ENCODE measurements around the gene HECTD4. TPM values are rescaled to one million over a fixed set of nuclear protein-coding genes. Genes with fewer than 3 reads are reported as not detected.

Gene HECTD4
- total RNA-seq, 1 donor from 2014 or later = 47.9 TPM

DNA sequence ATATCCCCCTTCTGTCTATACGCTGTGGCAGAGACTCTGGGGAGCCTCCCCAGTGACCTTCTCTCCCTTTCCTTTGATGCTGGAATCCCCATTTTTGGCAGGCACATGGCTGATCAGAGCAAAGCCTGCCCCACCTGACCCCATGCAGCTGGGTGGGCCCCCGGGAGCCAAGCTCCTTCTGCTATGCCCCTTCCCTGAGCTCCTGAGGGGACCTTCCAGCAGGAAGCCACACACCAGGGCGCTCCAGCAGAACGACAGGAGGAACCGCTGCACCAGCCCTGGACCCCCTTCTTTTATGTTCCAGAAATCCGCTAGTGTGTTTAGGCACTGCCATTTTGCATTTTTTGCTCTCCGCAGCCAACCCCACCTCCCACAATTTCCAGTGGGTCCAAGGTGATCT is 212.3 kb downstream of the HECTD4 start:
- H3K36me3 Mint-ChIP-seq (ENCODE audit: low read depth, unreplicated experiment) = peaks cover 19% of the 10 kb centered on the region
- H3K4me1 Mint-ChIP-seq (ENCODE audit: unreplicated experiment) = no peaks in the 10 kb centered on the region
- H3K27ac Mint-ChIP-seq (ENCODE audit: unreplicated experiment) = no peak overlapping the region
- no peaks in the 10 kb centered on the region for H3K9me3 Mint-ChIP-seq (ENCODE audit: unreplicated experiment)
- H3K4me3 Mint-ChIP-seq (ENCODE audit: unreplicated experiment) = no peak overlapping the region
- TF ChIP-seq, protein P1, sequence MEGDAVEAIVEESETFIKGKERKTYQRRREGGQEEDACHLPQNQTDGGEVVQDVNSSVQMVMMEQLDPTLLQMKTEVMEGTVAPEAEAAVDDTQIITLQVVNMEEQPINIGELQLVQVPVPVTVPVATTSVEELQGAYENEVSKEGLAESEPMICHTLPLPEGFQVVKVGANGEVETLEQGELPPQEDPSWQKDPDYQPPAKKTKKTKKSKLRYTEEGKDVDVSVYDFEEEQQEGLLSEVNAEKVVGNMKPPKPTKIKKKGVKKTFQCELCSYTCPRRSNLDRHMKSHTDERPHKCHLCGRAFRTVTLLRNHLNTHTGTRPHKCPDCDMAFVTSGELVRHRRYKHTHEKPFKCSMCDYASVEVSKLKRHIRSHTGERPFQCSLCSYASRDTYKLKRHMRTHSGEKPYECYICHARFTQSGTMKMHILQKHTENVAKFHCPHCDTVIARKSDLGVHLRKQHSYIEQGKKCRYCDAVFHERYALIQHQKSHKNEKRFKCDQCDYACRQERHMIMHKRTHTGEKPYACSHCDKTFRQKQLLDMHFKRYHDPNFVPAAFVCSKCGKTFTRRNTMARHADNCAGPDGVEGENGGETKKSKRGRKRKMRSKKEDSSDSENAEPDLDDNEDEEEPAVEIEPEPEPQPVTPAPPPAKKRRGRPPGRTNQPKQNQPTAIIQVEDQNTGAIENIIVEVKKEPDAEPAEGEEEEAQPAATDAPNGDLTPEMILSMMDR (IDR thresholded peaks at IDR 0.05; ENCODE audit: unreplicated experiment) = no peak
- peaks cover 15% of the 10 kb centered on the region for H3K27me3 Mint-ChIP-seq (ENCODE audit: unreplicated experiment)
- DNase-seq (ENCODE audit: low spot score) = no peak

DNA sequence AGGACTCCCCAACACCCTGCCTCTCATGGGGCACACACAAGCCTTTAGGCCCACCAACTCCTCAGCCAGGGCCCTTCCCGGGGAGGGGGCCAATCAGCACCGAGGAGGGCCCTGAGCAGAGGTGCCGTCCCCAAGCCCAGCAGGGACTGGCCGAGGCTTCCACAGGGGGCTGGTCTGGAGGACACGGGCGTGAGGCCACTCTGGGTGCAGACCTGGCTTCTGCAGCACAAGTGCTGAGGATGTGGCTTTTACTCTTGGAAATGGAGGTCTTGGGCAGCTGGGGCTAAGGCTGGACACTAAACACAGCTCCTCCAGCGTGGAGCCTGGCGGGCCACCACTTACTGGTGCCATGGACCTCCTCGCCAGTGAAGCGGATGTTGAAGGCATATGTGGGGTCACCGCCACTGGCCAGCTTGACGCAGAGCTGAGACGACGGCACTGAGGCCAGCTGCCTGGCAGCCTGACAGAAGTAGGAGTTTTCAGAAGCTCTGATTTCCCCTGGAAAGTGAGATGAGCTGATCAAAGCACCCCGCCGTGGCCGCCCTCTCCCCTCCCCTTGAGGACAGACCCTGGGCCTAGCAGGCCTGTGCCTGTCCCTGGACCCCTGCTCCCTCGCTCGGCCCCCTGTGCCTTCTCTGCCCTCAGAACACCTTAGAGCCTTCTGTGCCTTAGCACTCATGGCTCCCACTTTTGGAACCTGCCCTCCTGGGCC is 212.9 kb downstream of the HECTD4 start:
- no peak overlapping the region for H3K4me3 Mint-ChIP-seq (ENCODE audit: unreplicated experiment)
- no peak for DNase-seq (ENCODE audit: low spot score)
- no peak overlapping the region for H3K27ac Mint-ChIP-seq (ENCODE audit: unreplicated experiment)
- no peaks in the 10 kb centered on the region for H3K4me1 Mint-ChIP-seq (ENCODE audit: unreplicated experiment)
- TF ChIP-seq, protein P1 (IDR thresholded peaks at IDR 0.05; ENCODE audit: unreplicated experiment) = no peak
- peaks cover 16% of the 10 kb centered on the region for H3K36me3 Mint-ChIP-seq (ENCODE audit: low read depth, unreplicated experiment)
- H3K9me3 Mint-ChIP-seq (ENCODE audit: unreplicated experiment) = no peaks in the 10 kb centered on the region
- peaks cover 15% of the 10 kb centered on the region for H3K27me3 Mint-ChIP-seq (ENCODE audit: unreplicated experiment)

DNA sequence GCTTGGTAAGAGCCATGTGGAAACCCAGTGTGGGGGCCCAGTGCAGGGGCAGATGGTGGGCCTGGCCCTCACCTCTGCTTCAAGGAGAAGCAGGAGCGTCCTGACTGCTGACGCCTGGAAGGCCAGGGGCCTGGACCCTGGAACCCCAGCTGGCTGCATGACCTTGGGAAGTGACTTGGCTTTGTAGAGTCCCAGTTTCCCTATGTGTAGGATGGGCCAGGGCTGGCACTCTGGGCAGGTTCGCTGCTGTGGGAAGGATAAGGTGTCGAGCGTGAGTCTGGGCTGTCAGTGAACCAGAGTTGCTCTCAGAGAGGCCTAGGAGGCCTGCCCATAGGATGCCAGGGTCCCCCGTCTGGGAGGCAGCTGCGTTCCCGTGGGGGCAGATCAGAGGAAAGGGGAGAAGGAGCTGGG is 213.7 kb downstream of the HECTD4 start:
- TF ChIP-seq, protein P1 (IDR thresholded peaks at IDR 0.05; ENCODE audit: unreplicated experiment) = no peak
- Mint-ChIP-seq H3K27me3 (ENCODE audit: unreplicated experiment) (peaks cover 14% of the 10 kb centered on the region), H3K27ac (ENCODE audit: unreplicated experiment) (no peak overlapping the region), H3K4me3 (ENCODE audit: unreplicated experiment) (no peak overlapping the region), H3K9me3 (ENCODE audit: unreplicated experiment) (no peaks in the 10 kb centered on the region), H3K36me3 (ENCODE audit: low read depth, unreplicated experiment) (peaks cover 16% of the 10 kb centered on the region), H3K4me1 (ENCODE audit: unreplicated experiment) (no peaks in the 10 kb centered on the region)
- no peak for DNase-seq (ENCODE audit: low spot score)

DNA sequence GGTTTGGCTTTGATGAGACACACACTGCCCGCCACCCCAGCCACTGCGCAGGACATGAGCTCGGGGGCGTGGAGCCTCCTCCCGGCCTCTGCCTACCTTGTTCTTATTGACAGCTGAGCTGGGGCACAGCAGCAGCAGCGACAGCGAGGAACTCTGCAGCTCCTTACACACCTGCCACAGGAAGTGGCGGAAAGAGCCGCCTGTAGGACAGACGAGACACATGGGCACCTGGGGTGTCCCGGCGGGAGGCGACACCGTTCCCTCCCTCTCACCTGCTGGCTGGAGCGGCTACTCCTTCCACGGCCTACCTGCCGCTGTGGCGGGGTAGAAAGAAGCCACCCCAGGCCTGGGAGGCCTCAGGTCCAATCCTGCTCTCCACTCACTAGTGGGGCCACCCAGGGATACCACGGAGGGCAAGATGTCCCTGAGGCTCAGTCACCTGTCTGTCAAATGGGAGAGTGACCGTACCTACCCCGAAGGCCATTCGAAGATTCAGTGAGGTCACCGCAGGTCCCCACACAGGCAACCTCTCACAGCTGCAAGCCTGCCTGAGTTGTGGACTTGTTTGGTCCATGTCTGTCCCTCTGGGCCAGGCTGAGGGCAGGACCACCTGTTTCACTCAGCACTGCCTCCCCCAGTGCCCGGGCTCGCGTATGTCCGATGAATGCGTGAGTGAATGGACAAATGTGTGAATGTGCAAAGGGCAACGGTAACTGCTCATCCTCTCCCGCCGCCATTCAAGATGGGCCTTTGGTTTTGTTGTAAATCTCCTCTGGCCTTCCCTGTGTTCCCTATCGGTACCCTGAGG is 214.3 kb downstream of the HECTD4 start:
- peaks cover 18% of the 10 kb centered on the region for H3K36me3 Mint-ChIP-seq (ENCODE audit: low read depth, unreplicated experiment)
- no peaks in the 10 kb centered on the region for H3K4me1 Mint-ChIP-seq (ENCODE audit: unreplicated experiment)
- no peak overlapping the region for H3K27ac Mint-ChIP-seq (ENCODE audit: unreplicated experiment)
- TF ChIP-seq, protein P1 (IDR thresholded peaks at IDR 0.05; ENCODE audit: unreplicated experiment) = no peak
- no peaks in the 10 kb centered on the region for H3K9me3 Mint-ChIP-seq (ENCODE audit: unreplicated experiment)
- peaks cover 12% of the 10 kb centered on the region for H3K27me3 Mint-ChIP-seq (ENCODE audit: unreplicated experiment)
- DNase-seq (ENCODE audit: low spot score) = no peak
- no peak overlapping the region for H3K4me3 Mint-ChIP-seq (ENCODE audit: unreplicated experiment)

DNA sequence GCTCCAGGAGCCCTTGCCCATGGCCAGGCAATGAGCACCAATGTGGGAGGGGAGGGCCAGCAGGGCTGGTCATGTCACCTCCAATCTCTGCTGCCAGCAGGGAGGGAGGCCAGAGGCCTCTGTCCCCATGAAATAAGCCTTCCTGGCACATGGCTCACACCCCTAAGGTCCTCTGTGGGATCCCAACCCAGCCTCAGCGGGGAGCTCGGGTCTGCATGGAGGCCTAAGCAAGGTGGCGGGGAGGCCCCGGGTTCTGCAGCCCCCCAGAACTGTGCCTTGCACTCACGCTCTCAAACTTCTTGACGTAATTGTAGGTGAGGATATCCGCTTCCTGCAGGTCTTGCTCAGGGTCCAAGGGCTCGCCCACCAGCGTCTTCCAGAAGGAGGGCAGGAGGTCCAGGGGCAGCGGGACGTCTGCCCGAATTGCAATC is 215.2 kb downstream of the HECTD4 start:
- Mint-ChIP-seq H3K9me3 (ENCODE audit: unreplicated experiment) (no peaks in the 10 kb centered on the region), H3K36me3 (ENCODE audit: low read depth, unreplicated experiment) (peaks cover 21% of the 10 kb centered on the region), H3K4me1 (ENCODE audit: unreplicated experiment) (no peaks in the 10 kb centered on the region), H3K27me3 (ENCODE audit: unreplicated experiment) (peaks cover 12% of the 10 kb centered on the region), H3K27ac (ENCODE audit: unreplicated experiment) (no peak overlapping the region), H3K4me3 (ENCODE audit: unreplicated experiment) (no peak overlapping the region)
- TF ChIP-seq, protein P1 (IDR thresholded peaks at IDR 0.05; ENCODE audit: unreplicated experiment) = no peak
- DNase-seq (ENCODE audit: low spot score) = no peak
